ENCODE measurements around the gene TPSB2.

- TF ChIP-seq CTCF (IDR thresholded peaks at IDR 0.05; ENCODE audit: borderline replicate concordance, extremely low read depth, low read length, poor library complexity, severe bottlenecking) = no peak
- no peak for TF ChIP-seq EZH2 (IDR thresholded peaks at IDR 0.05; ENCODE audit: borderline replicate concordance, low read depth, low read length, severe bottlenecking)
These were observed 41.4 kb upstream of the TPSB2 start for GRCh38 chr16:1271380-1271723.
